IMR-90 (cell line): ENCODE data around the gene NIBAN1. TPM values are rescaled to one million over a fixed set of nuclear protein-coding genes. Genes with fewer than 3 reads are reported as not detected.
A peak's percentile ranks its signal among the peaks of the same experiment; 100 is the strongest.

Source experiments
- ATAC-seq: fragments of 200-7000 bp; cut with Tn5 transposase; 2 replicates; pipeline ENCODE4 v1.9.1; 2020; ENCODE audit warnings: low read depth, mild to moderate bottlenecking, moderate library complexity
- BruUV-seq: library from RNA; stranded (reverse); fragments of 400-500 nt; replicated peaks from 2 replicates; lab custom pipeline; 2021; lab: Mats Ljungman, UMichigan
- CTCF ChIA-PET: fragments of 300-600 bp; formaldehyde crosslinking; extraction: SDS; loops from one replicate; lab custom pipeline; 2021; ENCODE audit warnings: antibody characterized with exemption; lab: Yijun Ruan, JAX
- POLR2A ChIA-PET: fragments of 300-600 bp; sonication (Branson Sonifier 250); formaldehyde crosslinking; loops from one replicate; lab custom pipeline; 2022; ENCODE audit warnings: antibody characterized with exemption; ENCODE audit not compliant: unreplicated experiment; lab: Charles Lee
- DNase-seq: peaks from one replicate; pipeline ENCODE4 v3.0.0; 2013
- H2AFZ ChIP-seq: replicated peaks from 2 replicates; pipeline ENCODE3; 2013; ENCODE audit warnings: low read length, mild to moderate bottlenecking; ENCODE audit not compliant: poor library complexity
- H2AK5ac ChIP-seq: 2 replicates; pipeline ENCODE4 v1.6.1; 2013; ENCODE audit warnings: low read depth, low read length, inconsistent platforms
- H2AK9ac ChIP-seq: replicated peaks from 2 replicates; pipeline ENCODE3; 2013; ENCODE audit warnings: mild to moderate bottlenecking, low read depth, low read length, moderate library complexity; ENCODE audit not compliant: poor library complexity
- H2BK120ac ChIP-seq: 2 replicates; pipeline ENCODE4 v1.6.1; 2013; ENCODE audit warnings: low read depth, low read length, inconsistent platforms
- H2BK15ac ChIP-seq: 3 replicates; pipeline ENCODE4 v1.6.1; 2013; ENCODE audit warnings: low read depth, low read length, inconsistent platforms
- H2BK20ac ChIP-seq: 2 replicates; pipeline ENCODE4 v1.6.1; 2013; ENCODE audit warnings: low read depth, mild to moderate bottlenecking, inconsistent platforms, low read length, moderate library complexity
- H2BK5ac ChIP-seq: 2 replicates; pipeline ENCODE4 v1.6.1; 2013; ENCODE audit warnings: mild to moderate bottlenecking, low read depth, low read length, inconsistent platforms; ENCODE audit not compliant: poor library complexity, severe bottlenecking
- H3K14ac ChIP-seq: replicated peaks from 2 replicates; pipeline ENCODE4 v1.6.1; 2013; ENCODE audit warnings: low read depth, low read length, inconsistent platforms
- H3K18ac ChIP-seq: 2 replicates; pipeline ENCODE4 v1.6.1; 2013; ENCODE audit warnings: low read depth, low read length, control low read depth
- H3K23ac ChIP-seq: 2 replicates; pipeline ENCODE4 v1.6.1; 2013; ENCODE audit warnings: low read depth, low read length, inconsistent platforms
- H3K27ac ChIP-seq: 2 replicates; pipeline ENCODE4 v1.5.1; 2013; ENCODE audit warnings: mild to moderate bottlenecking, control low read depth, low read length; ENCODE audit not compliant: insufficient read depth
- H3K27me3 ChIP-seq: 2 replicates; pipeline ENCODE4 v1.6.1; 2013; ENCODE audit warnings: low read length; ENCODE audit not compliant: control insufficient read depth, insufficient read depth
- H3K36me3 ChIP-seq: 2 replicates; pipeline ENCODE4 v1.6.1; 2013; ENCODE audit warnings: low read length, mixed read lengths; ENCODE audit not compliant: control insufficient read depth, insufficient read depth
- H3K4ac ChIP-seq: 2 replicates; pipeline ENCODE4 v1.6.1; 2013; ENCODE audit warnings: low read depth, low read length, inconsistent platforms
- H3K4me1 ChIP-seq: 2 replicates; pipeline ENCODE4 v1.6.1; 2013; ENCODE audit warnings: low read length, mixed read lengths; ENCODE audit not compliant: control insufficient read depth, insufficient read depth
- H3K4me2 ChIP-seq: 2 replicates; pipeline ENCODE4 v1.6.1; 2013; ENCODE audit warnings: low read depth, mild to moderate bottlenecking, control low read depth, low read length, moderate library complexity
- H3K4me3 ChIP-seq: 2 replicates; pipeline ENCODE4 v1.5.1; 2013; ENCODE audit warnings: low read depth, mild to moderate bottlenecking, control low read depth, low read length, moderate library complexity; ENCODE audit not compliant: insufficient read depth
- H3K56ac ChIP-seq: 2 replicates; pipeline ENCODE4 v1.6.1; 2013; ENCODE audit warnings: low read length, inconsistent platforms; ENCODE audit not compliant: insufficient read depth; ENCODE audit errors: extremely low read depth
- H3K79me1 ChIP-seq, 2 experiments: 2 replicates each; pipeline ENCODE4 v1.6.1; 2013; ENCODE audit warnings: low read length in 2 of 2, inconsistent platforms in 1 of 2, low read depth in 1 of 2
- H3K9ac ChIP-seq: 2 replicates; pipeline ENCODE4 v1.6.1; 2013; ENCODE audit warnings: low read depth, low read length, control low read depth
- H3K9me1 ChIP-seq: 2 replicates; pipeline ENCODE4 v1.6.1; 2013; ENCODE audit warnings: low read length, inconsistent platforms; ENCODE audit not compliant: insufficient read depth
- H3K9me3 ChIP-seq: 2 replicates; pipeline ENCODE4 v1.6.1; 2013; ENCODE audit warnings: low read length; ENCODE audit not compliant: control insufficient read depth, insufficient read depth
- H4K20me1 ChIP-seq: 2 replicates; pipeline ENCODE4 v1.6.1; 2013; ENCODE audit warnings: low read length, inconsistent platforms; ENCODE audit not compliant: insufficient read depth
- H4K5ac ChIP-seq: 2 replicates; pipeline ENCODE4 v1.6.1; 2013; ENCODE audit warnings: mild to moderate bottlenecking, low read depth, low read length, control low read depth
- H4K8ac ChIP-seq, 2 experiments: 2 replicates each; pipeline ENCODE4 v1.6.1; 2013; ENCODE audit warnings: low read depth in 2 of 2, low read length in 2 of 2, control low read depth in 1 of 2, inconsistent platforms in 1 of 2
- H4K91ac ChIP-seq: 2 replicates; pipeline ENCODE4 v1.6.1; 2013; ENCODE audit warnings: low read depth, low read length, inconsistent platforms; ENCODE audit not compliant: insufficient read depth
- CEBPB ChIP-seq: IDR thresholded peaks from 2 replicates; pipeline ENCODE4 v1.6.1; 2012; ENCODE audit warnings: low read depth, low read length, improper control_type of control experiment
- CHD1 ChIP-seq: IDR thresholded peaks from 2 replicates; pipeline ENCODE4 v1.6.1; 2012; ENCODE audit warnings: low read depth, low read length, improper control_type of control experiment
- CTCF ChIP-seq: conservative IDR thresholded peaks from 2 replicates; pipeline ENCODE4 v1.5.1; 2012; ENCODE audit warnings: mild to moderate bottlenecking, low read depth, low read length, improper control_type of control experiment
- FOS ChIP-seq: fragments of 150-350 bp; IDR thresholded peaks from 2 replicates; pipeline ENCODE4 v1.6.1; 2016; ENCODE audit warnings: low read depth, low read length
- MAZ ChIP-seq: IDR thresholded peaks from 2 replicates; pipeline ENCODE4 v1.6.1; 2012; ENCODE audit warnings: low read depth, mild to moderate bottlenecking, low read length, improper control_type of control experiment, moderate library complexity, borderline replicate concordance
- NFE2L2 ChIP-seq: fragments of 150-350 bp; IDR thresholded peaks from 2 replicates; pipeline ENCODE4 v1.6.1; 2016; ENCODE audit warnings: low read depth, mild to moderate bottlenecking, low read length
- RAD21 ChIP-seq: IDR thresholded peaks from 2 replicates; pipeline ENCODE4 v1.6.1; 2012; ENCODE audit warnings: low read length, improper control_type of control experiment
- RCOR1 ChIP-seq: IDR thresholded peaks from 2 replicates; pipeline ENCODE4 v1.6.1; 2012; ENCODE audit warnings: mild to moderate bottlenecking, low read length, improper control_type of control experiment; ENCODE audit not compliant: insufficient replicate concordance
- USF2 ChIP-seq: fragments of 150-350 bp; IDR thresholded peaks from 2 replicates; pipeline ENCODE4 v1.6.1; 2017; ENCODE audit warnings: mild to moderate bottlenecking, antibody characterized with exemption, low read length, low read depth
- WGBS, 2 experiments: methylation state at CpG; one replicate each; pipeline versions ENCODE4 v1.1.5 to v1.1.7; 2013; ENCODE audit warnings: missing lambda C conversion rate in 2 of 2; ENCODE audit not compliant: insufficient read length in 1 of 2; ENCODE audit errors: extremely low coverage in 2 of 2; 5-methylcytosine and 5-hydroxymethylcytosine counted together
- dilution Hi-C: fragments of 300-500 bp; cut with HindIII; formaldehyde crosslinking; loops from one replicate; pipeline ENCODE4 v1.14.3; 2018; ENCODE audit warnings: low sequenced_read_pairs; ENCODE audit not compliant: unreplicated experiment
- in situ Hi-C: fragments of 300-500 bp; cut with MboI; formaldehyde crosslinking; loops from 3 replicates; pipeline ENCODE4 v1.14.3; 2019; ENCODE audit warnings: low sequenced_read_pairs, inconsistent platforms, mixed read lengths
- intact Hi-C: fragments of 100-400 bp; cut with micrococcal nuclease; formaldehyde crosslinking; loops from 2 replicates; pipeline ENCODE4 v1.10.0; 2022
- polyA plus RNA-seq, 3 experiments: library from polyadenylated mRNA; depleted of rRNA; stranded (reverse); fragments of >200 nt; gene quantifications; 2 replicates each; pipeline ENCODE4 v1.2.3, GENCODE V29; 2012; ENCODE audit warnings: low replicate concordance in 1 of 3
- total RNA-seq: library from RNA; depleted of rRNA; stranded (reverse); fragments of >200 nt; gene quantifications from 2 replicates; pipeline ENCODE4 v1.2.3, GENCODE V29; 2012

The NIBAN1 gene
- total and polyA plus RNA-seq, 2 of the 4 experiments (the other 2 are of a cell fraction), result 4.0 to 10.0 TPM

- BruUV-seq, result no TSS peak
- 67% methylated on average over 1 of the region's 3 CpGs; no CpG with 5 or more reads in 1 of the 2 experiments for WGBS, 2 experiments
- POLR2A ChIA-PET, result no interaction called here
Measured at GRCh38 chr1:185015631-185016030, 41.3 kb upstream of the NIBAN1 start.

More at GRCh38 chr1:185015631-185016030, 41.3 kb upstream of the NIBAN1 start:
- Histone ChIP-seq H3K9me3 (no peaks in the 10 kb centered on the region), H3K4me2 (no peak overlapping the region), H3K4me3 (no peak overlapping the region), H4K5ac (no peak overlapping the region), H3K9me1 (peaks cover 9% of the 10 kb centered on the region), H3K56ac (no peak overlapping the region), H3K79me1 (no peaks in the 10 kb centered on the region), H3K4me1 (peaks cover 6% of the 10 kb centered on the region; the same call in 1 of the 2 replicates), H3K14ac (0 out of 2 replicates have a peak overlapping the region, but pooled peaks have one; percentile 7), H2BK5ac (no peak overlapping the region), H4K20me1 (no peaks in the 10 kb centered on the region), H2BK20ac (no peak overlapping the region), H2AFZ (no peak overlapping the region), H3K36me3 (no peaks in the 10 kb centered on the region), H3K27ac (no peak overlapping the region), H4K91ac (no peak overlapping the region), H4K8ac (no peak overlapping the region), H3K18ac (no peak overlapping the region), H2AK5ac (no peak overlapping the region), H3K27me3 (no peaks in the 10 kb centered on the region), H2BK15ac (no peak overlapping the region), H2BK120ac (no peak overlapping the region), H3K4ac (no peak overlapping the region), H3K9ac (no peak overlapping the region), H3K23ac (no peak overlapping the region), H2AK9ac (no peak overlapping the region)
- DNase-seq (no peak), ATAC-seq (no peak)
- intact Hi-C loops (no loop called here), dilution Hi-C loops (no loop called here), in situ Hi-C loops (no loop called here)
- CTCF ChIA-PET, result interaction anchor here (1.0 kb wide), 1 partner anchor 86 kb away, joined by 4 read pairs; no protein-coding TSS in a partner anchor
- TF ChIP-seq RAD21, result no peak
- TF ChIP-seq MAZ, result no peak
- no peak for TF ChIP-seq NFE2L2
- no peak for TF ChIP-seq USF2
- no peak for TF ChIP-seq RCOR1
- no peak for TF ChIP-seq CTCF
- TF ChIP-seq CEBPB, result no peak
- TF ChIP-seq CHD1, result no peak
- TF ChIP-seq FOS, result no peak
